HCT116 (cell line): Measurements from ENCODE around the gene HSP90AA1. TPM values are rescaled to one million over a fixed set of nuclear protein-coding genes. Genes with fewer than 3 reads are reported as not detected.

Experiments
- ATAC-seq: fragments of 200-7000 bp; cut with Tn5 transposase; 2 replicates; pipeline ENCODE4 v1.9.1; 2020; ENCODE audit warnings: mild to moderate bottlenecking, moderate library complexity
- BruUV-seq: library from RNA; stranded (reverse); fragments of 400-500 nt; replicated peaks from 2 replicates; lab custom pipeline; 2021; lab: Mats Ljungman, UMichigan
- CTCF ChIA-PET: fragments of 300-600 bp; sonication (Branson Sonifier 250); formaldehyde crosslinking; loops from one replicate; lab custom pipeline; 2021; ENCODE audit warnings: antibody characterized with exemption; lab: Charles Lee
- POLR2A ChIA-PET: fragments of 300-600, 350-600 bp; sonication (Branson Sonifier 250); formaldehyde crosslinking; loops from one replicate; lab custom pipeline; 2021; ENCODE audit warnings: antibody characterized with exemption; lab: Charles Lee
- RAD21 ChIA-PET, 2 experiments: fragments of 300-600 bp; sonication (Branson Sonifier 250); formaldehyde crosslinking; loops; one replicate each; lab custom pipeline; 2023; ENCODE audit warnings: low total read pairs in 2 of 2; ENCODE audit not compliant: uncharacterized antibody in 2 of 2, unreplicated experiment in 2 of 2, low non-redundant PET in 1 of 2; lab: Charles Lee
- DNase-seq: peaks from one replicate; pipeline ENCODE4 v3.0.0-alpha.2; 2010; ENCODE audit warnings: low read depth, low spot score
- H2AFZ ChIP-seq: fragments of 200-600 bp; shearing (Covaris generic), sonication (generic); 2 replicates; pipeline ENCODE4 v1.6.1; 2017; ENCODE audit warnings: low read depth, mixed run types, mixed read lengths, antibody characterized with exemption, low read length; ENCODE audit not compliant: poor library complexity, severe bottlenecking
- H3K27ac ChIP-seq: 2 replicates; pipeline ENCODE4 v1.5.1; 2012; ENCODE audit warnings: low read depth, low read length
- H3K27me3 ChIP-seq: fragments of 200-600 bp; sonication (generic); 2 replicates; pipeline ENCODE4 v1.6.1; 2016; ENCODE audit warnings: mixed run types, low read length, mixed read lengths; ENCODE audit not compliant: insufficient read depth
- H3K36me3 ChIP-seq, 2 experiments: fragments of 200-500 bp in 1 of 2; fragments of 200-600 bp in 1 of 2; sonication (Bioruptor generic) in 1 of 2; sonication (generic) in 1 of 2; 2 replicates each; pipeline versions ENCODE4 v1.5.1 to v1.6.1; 2014 to 2016; ENCODE audit warnings: low read length in 2 of 2, inconsistent platforms in 1 of 2, mixed read lengths in 1 of 2, mixed run types in 1 of 2; ENCODE audit not compliant: insufficient read depth in 2 of 2, control insufficient read depth in 1 of 2
- H3K4me1 ChIP-seq, 2 experiments: fragments of 200-600 bp in 1 of 2; sonication (generic) in 1 of 2; 2 replicates each; pipeline versions ENCODE4 v1.5.1 to v1.6.1; 2012 to 2017; ENCODE audit warnings: low read length in 2 of 2, inconsistent platforms in 1 of 2, mild to moderate bottlenecking in 1 of 2, mixed read lengths in 1 of 2, mixed run types in 1 of 2, moderate library complexity in 1 of 2; ENCODE audit not compliant: insufficient read depth in 2 of 2, control insufficient read depth in 1 of 2
- H3K4me2 ChIP-seq: fragments of 200-600 bp; sonication (generic); 2 replicates; pipeline ENCODE4 v1.6.1; 2017; ENCODE audit warnings: mixed run types, low read length, mixed read lengths
- H3K4me3 ChIP-seq, 2 experiments: fragments of 200-600 bp in 1 of 2; sonication (generic) in 1 of 2; replicated peaks in 1 of 2; 2 replicates each; pipeline ENCODE4 v1.5.1; 2011 to 2016; ENCODE audit warnings: low read length in 2 of 2, control low read depth in 1 of 2, low read depth in 1 of 2, mild to moderate bottlenecking in 1 of 2, mixed read lengths in 1 of 2, mixed run types in 1 of 2
- H3K79me2 ChIP-seq: fragments of 200-600 bp; sonication (generic); 2 replicates; pipeline ENCODE4 v1.6.1; 2017; ENCODE audit warnings: mild to moderate bottlenecking, mixed run types, low read length, moderate library complexity, mixed read lengths; ENCODE audit not compliant: insufficient read depth
- H3K9ac ChIP-seq: fragments of 200-600 bp; sonication (generic); 2 replicates; pipeline ENCODE4 v1.6.1; 2016; ENCODE audit warnings: low read length, mixed read lengths
- H3K9me2 ChIP-seq: fragments of 200-600 bp; sonication (generic), shearing (Covaris generic); 2 replicates; pipeline ENCODE4 v1.6.1; 2017; ENCODE audit warnings: mixed run types, mild to moderate bottlenecking, moderate library complexity; ENCODE audit not compliant: insufficient read depth
- H3K9me3 ChIP-seq, 2 experiments: fragments of 200-500 bp in 1 of 2; fragments of 200-600 bp in 1 of 2; sonication (Bioruptor generic) in 1 of 2; sonication (generic) in 1 of 2; 2 replicates each; pipeline ENCODE4 v1.6.1; 2014 to 2017; ENCODE audit warnings: low read length in 2 of 2, mixed read lengths in 2 of 2, inconsistent platforms in 1 of 2, low read depth in 1 of 2, mild to moderate bottlenecking in 1 of 2, mixed run types in 1 of 2, moderate library complexity in 1 of 2; ENCODE audit not compliant: control insufficient read depth in 1 of 2, insufficient read depth in 1 of 2
- H4K20me1 ChIP-seq: fragments of 200-600 bp; sonication (generic), shearing (Covaris generic); 2 replicates; pipeline ENCODE4 v1.6.1; 2017; ENCODE audit warnings: mixed run types, mild to moderate bottlenecking, moderate library complexity; ENCODE audit not compliant: insufficient read depth
- CTCF ChIP-seq, 3 experiments: fragments of 200-600 bp in 1 of 3; sonication (generic) in 1 of 3; IDR thresholded peaks in 2 of 3; conservative IDR thresholded peaks in 1 of 3; 2 replicates each; pipeline ENCODE4 v1.5.1; 2012 to 2017; ENCODE audit warnings: low read depth in 2 of 3, low read length in 2 of 3, antibody characterized with exemption in 1 of 3, borderline replicate concordance in 1 of 3, control low read depth in 1 of 3, mild to moderate bottlenecking in 1 of 3, mixed read lengths in 1 of 3, mixed run types in 1 of 3, moderate library complexity in 1 of 3; ENCODE audit not compliant: insufficient read depth in 1 of 3
- EGR1 ChIP-seq: IDR thresholded peaks from 2 replicates; pipeline ENCODE4 v1.6.1; 2012; ENCODE audit warnings: low read depth
- ELF1 ChIP-seq: IDR thresholded peaks from 2 replicates; pipeline ENCODE4 v1.6.1; 2012; ENCODE audit warnings: low read depth, borderline replicate concordance
- EZH2 ChIP-seq: fragments of 200-600 bp; sonication (generic); IDR thresholded peaks from 2 replicates; pipeline ENCODE4 v1.6.1; 2017; ENCODE audit warnings: antibody characterized with exemption, mixed run types
- EZH2phosphoT487 ChIP-seq: fragments of 200-600 bp; IDR thresholded peaks from 2 replicates; pipeline ENCODE4 v1.6.1; 2018; ENCODE audit warnings: antibody characterized with exemption, borderline replicate concordance
- RAD21 ChIP-seq: IDR thresholded peaks from 2 replicates; pipeline ENCODE4 v1.6.1; 2012; ENCODE audit warnings: low read depth, mild to moderate bottlenecking
- SP1 ChIP-seq: IDR thresholded peaks from 2 replicates; pipeline ENCODE4 v1.6.1; 2012; ENCODE audit warnings: low read depth
- ZBTB33 ChIP-seq: IDR thresholded peaks from 2 replicates; pipeline ENCODE4 v1.6.1; 2011; ENCODE audit warnings: mild to moderate bottlenecking, low read length, moderate library complexity; ENCODE audit not compliant: insufficient replicate concordance; ENCODE audit errors: extremely low read depth
- ZNF274 ChIP-seq: fragments of 200-500 bp; sonication (Bioruptor generic); IDR thresholded peaks from 2 replicates; pipeline ENCODE4 v1.6.1; 2014; ENCODE audit warnings: mild to moderate bottlenecking, low read depth, low read length, inconsistent platforms
- intact Hi-C: fragments of 100-400 bp; cut with micrococcal nuclease; formaldehyde crosslinking; loops from 2 replicates; pipeline ENCODE4 v1.10.0; 2022
- total RNA-seq: library from RNA; stranded (reverse); gene quantifications from one replicate; pipeline ENCODE4 v1.2.1, GENCODE V29; 2021; ENCODE audit not compliant: unreplicated experiment
- TF ChIP-seq, protein P1 (sequence below): IDR thresholded peaks from 2 replicates; pipeline ENCODE4 v1.6.1; 2012; ENCODE audit warnings: low read depth
- TF ChIP-seq, protein P2 (sequence below): IDR thresholded peaks from 2 replicates; pipeline ENCODE4 v1.6.1; 2012
- TF ChIP-seq, protein P3 (sequence below): IDR thresholded peaks from 2 replicates; pipeline ENCODE4 v1.6.1; 2012

Gene HSP90AA1
- total RNA-seq, 1 experiment from 2014 or later = 1,380 TPM

DNA sequence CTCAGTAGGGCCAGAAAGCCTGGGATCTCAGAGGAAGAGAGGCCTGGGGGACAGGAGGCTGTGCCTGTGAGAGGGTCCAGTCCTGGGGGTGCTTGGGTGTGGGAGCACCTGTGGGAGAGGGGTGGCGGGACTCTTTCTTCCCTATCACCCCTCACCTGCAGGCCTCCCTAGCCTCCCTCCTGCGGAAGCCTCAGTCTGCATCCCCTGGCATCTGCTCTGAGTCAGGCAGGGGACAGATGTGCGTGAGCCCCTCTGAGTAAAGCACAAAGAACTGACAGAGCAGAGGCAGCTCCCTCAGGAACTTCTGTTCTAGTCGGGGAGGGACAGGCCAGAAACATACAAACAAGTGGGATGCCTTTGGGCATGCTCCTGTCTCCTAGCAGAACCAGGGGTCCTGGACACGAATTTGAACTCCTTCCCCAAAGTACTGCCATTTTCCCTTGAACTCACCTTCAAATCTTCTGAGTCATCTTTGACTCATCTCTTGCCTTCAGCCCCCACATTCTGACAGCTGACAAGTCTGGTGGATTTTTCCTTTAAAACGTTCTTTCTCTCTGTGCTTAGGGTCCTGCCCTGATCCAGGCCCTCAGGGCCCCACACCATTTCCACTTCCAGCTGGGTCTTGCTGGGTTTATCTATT is 8.5 kb upstream of the HSP90AA1 start (continued):
- TF ChIP-seq, protein P1, sequence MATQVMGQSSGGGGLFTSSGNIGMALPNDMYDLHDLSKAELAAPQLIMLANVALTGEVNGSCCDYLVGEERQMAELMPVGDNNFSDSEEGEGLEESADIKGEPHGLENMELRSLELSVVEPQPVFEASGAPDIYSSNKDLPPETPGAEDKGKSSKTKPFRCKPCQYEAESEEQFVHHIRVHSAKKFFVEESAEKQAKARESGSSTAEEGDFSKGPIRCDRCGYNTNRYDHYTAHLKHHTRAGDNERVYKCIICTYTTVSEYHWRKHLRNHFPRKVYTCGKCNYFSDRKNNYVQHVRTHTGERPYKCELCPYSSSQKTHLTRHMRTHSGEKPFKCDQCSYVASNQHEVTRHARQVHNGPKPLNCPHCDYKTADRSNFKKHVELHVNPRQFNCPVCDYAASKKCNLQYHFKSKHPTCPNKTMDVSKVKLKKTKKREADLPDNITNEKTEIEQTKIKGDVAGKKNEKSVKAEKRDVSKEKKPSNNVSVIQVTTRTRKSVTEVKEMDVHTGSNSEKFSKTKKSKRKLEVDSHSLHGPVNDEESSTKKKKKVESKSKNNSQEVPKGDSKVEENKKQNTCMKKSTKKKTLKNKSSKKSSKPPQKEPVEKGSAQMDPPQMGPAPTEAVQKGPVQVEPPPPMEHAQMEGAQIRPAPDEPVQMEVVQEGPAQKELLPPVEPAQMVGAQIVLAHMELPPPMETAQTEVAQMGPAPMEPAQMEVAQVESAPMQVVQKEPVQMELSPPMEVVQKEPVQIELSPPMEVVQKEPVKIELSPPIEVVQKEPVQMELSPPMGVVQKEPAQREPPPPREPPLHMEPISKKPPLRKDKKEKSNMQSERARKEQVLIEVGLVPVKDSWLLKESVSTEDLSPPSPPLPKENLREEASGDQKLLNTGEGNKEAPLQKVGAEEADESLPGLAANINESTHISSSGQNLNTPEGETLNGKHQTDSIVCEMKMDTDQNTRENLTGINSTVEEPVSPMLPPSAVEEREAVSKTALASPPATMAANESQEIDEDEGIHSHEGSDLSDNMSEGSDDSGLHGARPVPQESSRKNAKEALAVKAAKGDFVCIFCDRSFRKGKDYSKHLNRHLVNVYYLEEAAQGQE = no peak
- TF ChIP-seq, all 23 proteins: peak for 3

GRCh38 chr14:102094101-102094500 is 7.3 kb upstream of the HSP90AA1 start:
- ChIA-PET CTCF (no interaction called here), POLR2A (no interaction called here), RAD21 (no interaction called here)
- H3K79me2 ChIP-seq = no peaks in the 10 kb centered on the region
- TF ChIP-seq RAD21 (no peak), ELF1 (no peak), EZH2phosphoT487 (no peak), ZNF274 (no peak), EZH2 (no peak), ZBTB33 (no peak), SP1 (no peak), EGR1 (no peak), CTCF (IDR thresholded peaks at IDR 0.05 in 2 of 3, conservative IDR thresholded peaks at IDR 0.05 in 1 of 3; ENCODE audit: borderline replicate concordance in 1 of 3, insufficient read depth in 1 of 3, low read depth in 2 of 3, low read length in 2 of 3) (no peak)
- TF ChIP-seq, protein P2, sequence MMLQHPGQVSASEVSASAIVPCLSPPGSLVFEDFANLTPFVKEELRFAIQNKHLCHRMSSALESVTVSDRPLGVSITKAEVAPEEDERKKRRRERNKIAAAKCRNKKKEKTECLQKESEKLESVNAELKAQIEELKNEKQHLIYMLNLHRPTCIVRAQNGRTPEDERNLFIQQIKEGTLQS = no peak
- TF ChIP-seq, protein P3, sequence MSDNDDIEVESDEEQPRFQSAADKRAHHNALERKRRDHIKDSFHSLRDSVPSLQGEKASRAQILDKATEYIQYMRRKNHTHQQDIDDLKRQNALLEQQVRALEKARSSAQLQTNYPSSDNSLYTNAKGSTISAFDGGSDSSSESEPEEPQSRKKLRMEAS = no peak
- no peak for ATAC-seq
- H2AFZ ChIP-seq = no peak overlapping the region
- peaks cover 26 to 38% of the 10 kb centered on the region in 2 experiments for H3K4me1 ChIP-seq
- DNase-seq = no peak
- H3K36me3 ChIP-seq = no peaks in the 10 kb centered on the region
- H3K4me3 ChIP-seq = no peak overlapping the region
- intact Hi-C loops = no loop called here
- no peaks in the 10 kb centered on the region for H3K9me2 ChIP-seq
- H3K9me3 ChIP-seq = no peaks in the 10 kb centered on the region
- no peak overlapping the region for H3K27ac ChIP-seq
- H3K27me3 ChIP-seq = no peaks in the 10 kb centered on the region
- BruUV-seq = no TSS peak
- H4K20me1 ChIP-seq = no peaks in the 10 kb centered on the region
- H3K9ac ChIP-seq = no peak overlapping the region
- no peak overlapping the region for H3K4me2 ChIP-seq
